NCI-H345 treated with DMSO at 0.1 percent for 48 hours (cell line): Measurements from ENCODE around the gene RPE65.
"Not testable (repeated sequence)": the region's sequence is repeated elsewhere in the genome, so short reads cannot be mapped to it uniquely, and the experiment has no call there.

Source experiments
- DNase-seq: peaks from one replicate; lab custom pipeline; 2025; ENCODE audit not compliant: unreplicated experiment; lab: John Stamatoyannopoulos, UW

Gene RPE65

GRCh38 chr1:68453060-68453670 is 3.4 kb upstream of the RPE65 start:
- DNase-seq, result no peak

- DNase-seq, result no peak
Measured at GRCh38 chr1:68448365-68448764, 1.4 kb downstream of the RPE65 start.

- DNase-seq, result no peak
Measured at GRCh38 chr1:68445709-68446108, 4.0 kb downstream of the RPE65 start.

GRCh38 chr1:68442822-68443556 is 6.8 kb downstream of the RPE65 start:
- no peak for DNase-seq

- no peak for DNase-seq
Measured at GRCh38 chr1:68442006-68442405, 7.7 kb downstream of the RPE65 start.

GRCh38 chr1:68438310-68438709 is 11.4 kb downstream of the RPE65 start:
- no peak for DNase-seq

GRCh38 chr1:68433395-68433794 is 16.4 kb downstream of the RPE65 start:
- DNase-seq, result no peak

GRCh38 chr1:68431076-68431475 is 18.7 kb downstream of the RPE65 start:
- no peak for DNase-seq

- no peak for DNase-seq
Measured at GRCh38 chr1:68429233-68429808, 20.4 kb downstream of the RPE65 start.

GRCh38 chr1:68426594-68426993 is 23.2 kb downstream of the RPE65 start:
- no peak for DNase-seq

- DNase-seq, result no peak
Measured at GRCh38 chr1:68421350-68421749, 28.4 kb downstream of the RPE65 start.

GRCh38 chr1:68409426-68409825 is 40.3 kb downstream of the RPE65 start:
- no peak for DNase-seq

- DNase-seq, result no peak
Measured at GRCh38 chr1:68401506-68401905, 48.2 kb downstream of the RPE65 start.

- DNase-seq, result not testable (repeated sequence)
Measured at GRCh38 chr1:68395575-68395974, 54.2 kb downstream of the RPE65 start.

- DNase-seq, result not testable (repeated sequence)
Measured at GRCh38 chr1:68392474-68392873, 57.3 kb downstream of the RPE65 start.

GRCh38 chr1:68385798-68386524 is 63.8 kb downstream of the RPE65 start:
- not testable (repeated sequence) for DNase-seq

- no peak for DNase-seq
Measured at GRCh38 chr1:68384872-68385411, 64.8 kb downstream of the RPE65 start.

- DNase-seq, result no peak
Measured at GRCh38 chr1:68384321-68384813, 65.4 kb downstream of the RPE65 start.

- DNase-seq, result no peak
Measured at GRCh38 chr1:68383092-68383491, 66.7 kb downstream of the RPE65 start.

GRCh38 chr1:68379085-68379478 is 70.7 kb downstream of the RPE65 start:
- DNase-seq, result no peak
